ENCODE measurements around the gene PAXX.

The PAXX gene

GRCh38 chr9:136991993-136992818 is at the start of gene PAXX:
Gene PAXX, plus strand, starts transcription at chr9:136992422. Its CDS starts 22 bp downstream, at chr9:136992444.
- in situ Hi-C loops (cut with HindIII; ENCODE audit: low pct_ligation_motif_present, low pct_unique_long_range_greater_than_20kb, low sequenced_read_pairs) = no loop called here
- DNase-seq = peak; percentile 85

GRCh38 chr9:136942881-136943230 is 49.4 kb upstream of the PAXX start:
- in situ Hi-C loops (cut with HindIII; ENCODE audit: low pct_ligation_motif_present, low pct_unique_long_range_greater_than_20kb, low sequenced_read_pairs) = no loop called here
- no peak for DNase-seq

GRCh38 chr9:136943291-136944211 is 48.7 kb upstream of the PAXX start:
- in situ Hi-C loops (cut with HindIII; ENCODE audit: low pct_ligation_motif_present, low pct_unique_long_range_greater_than_20kb, low sequenced_read_pairs) = no loop called here
- DNase-seq = peak; percentile 39

- DNase-seq = peak; percentile 54
- in situ Hi-C loops (cut with HindIII; ENCODE audit: low pct_ligation_motif_present, low pct_unique_long_range_greater_than_20kb, low sequenced_read_pairs) = no loop called here
Observed at GRCh38 chr9:136944212-136944518, 48.1 kb upstream of the PAXX start.

GRCh38 chr9:136944519-136945332 is 47.5 kb upstream of the PAXX start, which contains the start of the genes C8G and FBXW5:
Gene C8G, plus strand, starts transcription at chr9:136945243. Its CDS starts 78 bp downstream, at chr9:136945321.
Gene FBXW5, minus strand, starts transcription at chr9:136944738. Its CDS starts 655 bp downstream, at chr9:136944083.
- DNase-seq = peak; percentile 91
- in situ Hi-C loops (cut with HindIII; ENCODE audit: low pct_ligation_motif_present, low pct_unique_long_range_greater_than_20kb, low sequenced_read_pairs) = no loop called here

GRCh38 chr9:136945333-136946227 is 46.6 kb upstream of the PAXX start:
- in situ Hi-C loops (cut with HindIII; ENCODE audit: low pct_ligation_motif_present, low pct_unique_long_range_greater_than_20kb, low sequenced_read_pairs) = no loop called here
- DNase-seq = no peak

- in situ Hi-C loops (cut with HindIII; ENCODE audit: low pct_ligation_motif_present, low pct_unique_long_range_greater_than_20kb, low sequenced_read_pairs) = no loop called here
- no peak for DNase-seq
Observed at GRCh38 chr9:136946228-136947027, 45.8 kb upstream of the PAXX start.

GRCh38 chr9:136947028-136947891 is 45.0 kb upstream of the PAXX start:
- in situ Hi-C loops (cut with HindIII; ENCODE audit: low pct_ligation_motif_present, low pct_unique_long_range_greater_than_20kb, low sequenced_read_pairs) = no loop called here
- DNase-seq = no peak

- DNase-seq = peak; percentile 30
- in situ Hi-C loops (cut with HindIII; ENCODE audit: low pct_ligation_motif_present, low pct_unique_long_range_greater_than_20kb, low sequenced_read_pairs) = no loop called here
Observed at GRCh38 chr9:136947955-136948510, 44.2 kb upstream of the PAXX start.

- in situ Hi-C loops (cut with HindIII; ENCODE audit: low pct_ligation_motif_present, low pct_unique_long_range_greater_than_20kb, low sequenced_read_pairs) = no loop called here
Observed at GRCh38 chr9:136949239-136949816, 42.9 kb upstream of the PAXX start.

GRCh38 chr9:136949817-136950655 is 42.2 kb upstream of the PAXX start:
- DNase-seq = peak; percentile 89
- in situ Hi-C loops (cut with HindIII; ENCODE audit: low pct_ligation_motif_present, low pct_unique_long_range_greater_than_20kb, low sequenced_read_pairs) = no loop called here

More at GRCh38 chr9:136949239-136949816, 42.9 kb upstream of the PAXX start:
- no peak for DNase-seq

- in situ Hi-C loops (cut with HindIII; ENCODE audit: low pct_ligation_motif_present, low pct_unique_long_range_greater_than_20kb, low sequenced_read_pairs) = no loop called here
- DNase-seq = no peak
Observed at GRCh38 chr9:136950656-136951276, 41.5 kb upstream of the PAXX start.

- no peak for DNase-seq
- in situ Hi-C loops (cut with HindIII; ENCODE audit: low pct_ligation_motif_present, low pct_unique_long_range_greater_than_20kb, low sequenced_read_pairs) = no loop called here
Observed at GRCh38 chr9:136951541-136952320, 40.5 kb upstream of the PAXX start, which contains the start of gene LCN12. Gene LCN12, plus strand, starts transcription at chr9:136952273. Its CDS starts 55 bp downstream, at chr9:136952328.
